ENCODE measurements around the gene PLD3. TPM values are rescaled to one million over a fixed set of nuclear protein-coding genes. Genes with fewer than 3 reads are reported as not detected.
A peak's percentile ranks its signal among the peaks of the same experiment; 100 is the strongest.

The PLD3 gene
- total RNA-seq, 1 experiment from 2014 or later: 95.4 TPM

- POLR2A ChIA-PET (ENCODE audit: unreplicated experiment): interaction anchor here (0.6 kb wide), 1 partner anchor 380 kb away, joined by 3 read pairs; no protein-coding TSS in a partner anchor
Measured at GRCh38 chr19:40305403-40305802, 43.1 kb upstream of the PLD3 start.

GRCh38 chr19:40309666-40310065, 38.8 kb upstream of the PLD3 start:
- Histone ChIP-seq H4K20me1 (ENCODE audit: low read length) (no peaks in the 10 kb centered on the region), H3K9me3 (ENCODE audit: low read length) (no peaks in the 10 kb centered on the region), H3K9me2 (replicated peaks; ENCODE audit: low read length) (no peaks in the 10 kb centered on the region), H2AFZ (ENCODE audit: low read length) (no peak overlapping the region), H3K9ac (ENCODE audit: low read length) (no peak overlapping the region), H3K4me1 (ENCODE audit: insufficient read depth, low read length) (peaks cover 3% of the 10 kb centered on the region; the same call in 1 of the 2 replicates), H3K4me2 (ENCODE audit: low read length) (no peak overlapping the region), H3K36me3 (ENCODE audit: low read depth, low read length) (no peaks in the 10 kb centered on the region), H3K27me3 (ENCODE audit: low read length) (no peaks in the 10 kb centered on the region), H3K79me2 (ENCODE audit: low read length) (no peaks in the 10 kb centered on the region), H3F3A (ENCODE audit: low read length, unreplicated experiment) (no peaks in the 10 kb centered on the region), H3K4me3 (ENCODE audit: low read length) (no peak overlapping the region), H3K27ac (ENCODE audit: low read length) (no peak overlapping the region)
- ChIA-PET POLR2A (ENCODE audit: unreplicated experiment) (no interaction called here), CTCF (no interaction called here)
- TF ChIP-seq, protein P1, sequence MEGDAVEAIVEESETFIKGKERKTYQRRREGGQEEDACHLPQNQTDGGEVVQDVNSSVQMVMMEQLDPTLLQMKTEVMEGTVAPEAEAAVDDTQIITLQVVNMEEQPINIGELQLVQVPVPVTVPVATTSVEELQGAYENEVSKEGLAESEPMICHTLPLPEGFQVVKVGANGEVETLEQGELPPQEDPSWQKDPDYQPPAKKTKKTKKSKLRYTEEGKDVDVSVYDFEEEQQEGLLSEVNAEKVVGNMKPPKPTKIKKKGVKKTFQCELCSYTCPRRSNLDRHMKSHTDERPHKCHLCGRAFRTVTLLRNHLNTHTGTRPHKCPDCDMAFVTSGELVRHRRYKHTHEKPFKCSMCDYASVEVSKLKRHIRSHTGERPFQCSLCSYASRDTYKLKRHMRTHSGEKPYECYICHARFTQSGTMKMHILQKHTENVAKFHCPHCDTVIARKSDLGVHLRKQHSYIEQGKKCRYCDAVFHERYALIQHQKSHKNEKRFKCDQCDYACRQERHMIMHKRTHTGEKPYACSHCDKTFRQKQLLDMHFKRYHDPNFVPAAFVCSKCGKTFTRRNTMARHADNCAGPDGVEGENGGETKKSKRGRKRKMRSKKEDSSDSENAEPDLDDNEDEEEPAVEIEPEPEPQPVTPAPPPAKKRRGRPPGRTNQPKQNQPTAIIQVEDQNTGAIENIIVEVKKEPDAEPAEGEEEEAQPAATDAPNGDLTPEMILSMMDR (conservative IDR thresholded peaks at IDR 0.05; ENCODE audit: low read depth, low read length): no peak
- TF ChIP-seq EZH2phosphoT487 (IDR thresholded peaks at IDR 0.05; ENCODE audit: borderline replicate concordance, low read length): no peak
- TF ChIP-seq EZH2 (IDR thresholded peaks at IDR 0.05; ENCODE audit: low read length, unreplicated experiment): no peak
- intact Hi-C loops (cut with micrococcal nuclease): no loop called here
- ATAC-seq: no peak
- no TSS peak for BruUV-seq (replicated peaks)
- no peak for DNase-seq

More at GRCh38 chr19:40305403-40305802, 43.1 kb upstream of the PLD3 start:
- H3K27ac ChIP-seq (ENCODE audit: low read length): no peak overlapping the region
- no peaks in the 10 kb centered on the region for H3K9me2 ChIP-seq (replicated peaks; ENCODE audit: low read length)
- DNase-seq: peak; percentile 71
- ATAC-seq: peak; percentile 71
- intact Hi-C loops (cut with micrococcal nuclease): no loop called here
- H3K4me1 ChIP-seq (ENCODE audit: insufficient read depth, low read length): no peaks in the 10 kb centered on the region
- no peaks in the 10 kb centered on the region for H4K20me1 ChIP-seq (ENCODE audit: low read length)
- H3F3A ChIP-seq (ENCODE audit: low read length, unreplicated experiment): no peaks in the 10 kb centered on the region
- CTCF ChIA-PET: interaction anchor here (0.7 to 1.1 kb wide), 5 partner anchors 17 to 216 kb away, joined by 3 to 5 read pairs (median 4); no protein-coding TSS in a partner anchor
- H3K4me3 ChIP-seq (ENCODE audit: low read length): no peak overlapping the region
- H3K9ac ChIP-seq (ENCODE audit: low read length): no peak overlapping the region
- no peaks in the 10 kb centered on the region for H3K27me3 ChIP-seq (ENCODE audit: low read length)
- H2AFZ ChIP-seq (ENCODE audit: low read length): no peak overlapping the region
- TF ChIP-seq EZH2 (IDR thresholded peaks at IDR 0.05; ENCODE audit: low read length, unreplicated experiment): no peak
- TF ChIP-seq, protein P1 (conservative IDR thresholded peaks at IDR 0.05; ENCODE audit: low read depth, low read length): peak; percentile 74
- no peaks in the 10 kb centered on the region for H3K79me2 ChIP-seq (ENCODE audit: low read length)
- no TSS peak for BruUV-seq (replicated peaks)
- H3K36me3 ChIP-seq (ENCODE audit: low read depth, low read length): no peaks in the 10 kb centered on the region
- H3K4me2 ChIP-seq (ENCODE audit: low read length): no peak overlapping the region
- H3K9me3 ChIP-seq (ENCODE audit: low read length): no peaks in the 10 kb centered on the region

GRCh38 chr19:40312533-40312932, 36.0 kb upstream of the PLD3 start:
- TF ChIP-seq, protein P1 (conservative IDR thresholded peaks at IDR 0.05; ENCODE audit: low read depth, low read length): no peak
- Histone ChIP-seq H3K4me1 (ENCODE audit: insufficient read depth, low read length) (peaks cover 6% of the 10 kb centered on the region; the same call in 1 of the 2 replicates), H3K4me3 (ENCODE audit: low read length) (no peak overlapping the region), H2AFZ (ENCODE audit: low read length) (no peak overlapping the region), H3K4me2 (ENCODE audit: low read length) (no peak overlapping the region), H4K20me1 (ENCODE audit: low read length) (no peaks in the 10 kb centered on the region), H3K9ac (ENCODE audit: low read length) (no peak overlapping the region), H3K9me2 (replicated peaks; ENCODE audit: low read length) (no peaks in the 10 kb centered on the region), H3K27me3 (ENCODE audit: low read length) (no peaks in the 10 kb centered on the region), H3K9me3 (ENCODE audit: low read length) (no peaks in the 10 kb centered on the region), H3F3A (ENCODE audit: low read length, unreplicated experiment) (no peaks in the 10 kb centered on the region), H3K79me2 (ENCODE audit: low read length) (no peaks in the 10 kb centered on the region), H3K36me3 (ENCODE audit: low read depth, low read length) (no peaks in the 10 kb centered on the region), H3K27ac (ENCODE audit: low read length) (no peak overlapping the region)
- DNase-seq (no peak), ATAC-seq (no peak)
- ChIA-PET POLR2A (ENCODE audit: unreplicated experiment) (no interaction called here), CTCF (no interaction called here)
- no TSS peak for BruUV-seq (replicated peaks)
- intact Hi-C loops (cut with micrococcal nuclease): no loop called here
